K562 (cell line): ENCODE data around the gene TIMM8A. TPM values are rescaled to one million over a fixed set of nuclear protein-coding genes. Genes with fewer than 3 reads are reported as not detected.

ENCODE experiments used
- ATAC-seq: fragments of 200-7000 bp; cut with Tn5 transposase; 3 replicates; pipeline ENCODE4 v1.9.1; 2020; ENCODE audit warnings: moderate library complexity
- BruUV-seq: library from RNA; stranded (reverse); fragments of 400-500 nt; replicated peaks from 2 replicates; lab custom pipeline; 2021; lab: Mats Ljungman, UMichigan
- CTCF ChIA-PET: fragments of 300-600 bp; formaldehyde crosslinking; extraction: SDS; loops from one replicate; lab custom pipeline; 2021; ENCODE audit warnings: low intra/inter-chr PET ratio; lab: Yijun Ruan, JAX
- POLR2A ChIA-PET: fragments of 300-600, 350-650 bp; sonication (Branson Sonifier 250); formaldehyde crosslinking; extraction: SDS; loops from one replicate; lab custom pipeline; 2021; ENCODE audit warnings: antibody characterized with exemption, inconsistent platforms; lab: Yijun Ruan, JAX
- DNase-seq, 4 experiments: peaks; one replicate each; pipeline versions ENCODE4 v3.0.0 to v3.0.0-alpha.2; 2011 to 2018; ENCODE audit warnings: low spot score in 3 of 4, mixed read lengths in 3 of 4; ENCODE audit errors: extremely low read depth in 1 of 4
- FAIRE-seq: peaks from 2 replicates; lab custom pipeline; 2011; peaks lifted over from hg19 to GRCh38; lab: Jason Lieb, UNC
- H2AFZ ChIP-seq: 2 replicates; pipeline ENCODE4 v1.6.0; 2011; ENCODE audit warnings: low read depth, low read length, control low read depth, inconsistent platforms
- H3K27ac ChIP-seq: fragments of 200-600 bp; 3 replicates; pipeline ENCODE4 v1.8.0; 2011; ENCODE audit warnings: low read depth, mild to moderate bottlenecking, control low read depth, inconsistent platforms, low read length, moderate library complexity, mixed read lengths; ENCODE audit errors: extremely low read depth
- H3K27me3 ChIP-seq, 2 experiments: fragments of 300-600 bp in 1 of 2; 2 replicates in 1 of 2; 3 replicates in 1 of 2; pipeline versions ENCODE4 v1.6.0 to v1.8.0; 2011; ENCODE audit warnings: inconsistent platforms in 2 of 2, low read length in 2 of 2, mild to moderate bottlenecking in 1 of 2, mixed read lengths in 1 of 2, moderate library complexity in 1 of 2; ENCODE audit not compliant: control insufficient read depth in 2 of 2, insufficient read depth in 2 of 2
- H3K36me3 ChIP-seq: fragments of 300-600 bp; 3 replicates; pipeline ENCODE4 v1.8.0; 2011; ENCODE audit warnings: mild to moderate bottlenecking, low read length, inconsistent platforms; ENCODE audit not compliant: control insufficient read depth, insufficient read depth
- H3K4me1 ChIP-seq, 2 experiments: fragments of 200-600 bp in 1 of 2; replicated peaks in 1 of 2; 2 replicates in 1 of 2; 3 replicates in 1 of 2; pipeline versions ENCODE4 v1.5.1 to v1.8.0; 2011; ENCODE audit warnings: inconsistent platforms in 2 of 2, low read length in 2 of 2, mild to moderate bottlenecking in 1 of 2, mixed read lengths in 1 of 2, moderate library complexity in 1 of 2; ENCODE audit not compliant: control insufficient read depth in 2 of 2, insufficient read depth in 2 of 2
- H3K4me2 ChIP-seq: 2 replicates; pipeline ENCODE4 v1.6.1; 2011; ENCODE audit warnings: low read length, control low read depth, inconsistent platforms, mixed read lengths; ENCODE audit not compliant: insufficient read depth
- H3K4me3 ChIP-seq: fragments of 200-600 bp; sonication (generic), shearing (Covaris generic); 2 replicates; pipeline ENCODE4 v1.5.1; 2016; ENCODE audit warnings: control low read depth, inconsistent platforms
- H3K79me2 ChIP-seq: fragments of 200-600 bp; 3 replicates; pipeline ENCODE4 v1.8.0; 2011; ENCODE audit warnings: low read length, inconsistent platforms; ENCODE audit not compliant: control insufficient read depth, insufficient read depth
- H3K9ac ChIP-seq, 2 experiments: 2 replicates each; pipeline versions ENCODE4 v1.6.0 to v1.6.1; 2011; ENCODE audit warnings: low read depth in 2 of 2, low read length in 2 of 2, control low read depth in 1 of 2, inconsistent platforms in 1 of 2, mild to moderate bottlenecking in 1 of 2, mixed read lengths in 1 of 2; ENCODE audit not compliant: insufficient read depth in 1 of 2
- H3K9me1 ChIP-seq: one replicate; pipeline ENCODE4 v1.6.0; 2011; ENCODE audit warnings: inconsistent platforms, mild to moderate bottlenecking, low read length, moderate library complexity; ENCODE audit not compliant: control insufficient read depth, insufficient read depth
- H3K9me3 ChIP-seq: replicated peaks from 2 replicates; pipeline ENCODE4 v1.5.1; 2011; ENCODE audit warnings: low read depth, low read length, inconsistent platforms; ENCODE audit not compliant: control insufficient read depth, insufficient read depth
- H4K20me1 ChIP-seq: replicated peaks from 2 replicates; pipeline ENCODE4 v1.6.1; 2011; ENCODE audit warnings: low read length, inconsistent platforms, mixed read lengths; ENCODE audit not compliant: control insufficient read depth, insufficient read depth
- E2F3 ChIP-seq: fragments of 250-450 bp; sonication (Bioruptor Pico); IDR thresholded peaks from 2 replicates; pipeline ENCODE4 v1.4.0; 2020; ENCODE audit warnings: mild to moderate bottlenecking
- LARP7 ChIP-seq: fragments of 450-650 bp; IDR thresholded peaks from 2 replicates; pipeline ENCODE4 v1.6.1; 2016
- NCOA2 ChIP-seq, 2 experiments: fragments of 450-650 bp; IDR thresholded peaks; 2 replicates each; pipeline ENCODE4 v1.6.1; 2018; ENCODE audit warnings: mild to moderate bottlenecking in 2 of 2, moderate library complexity in 1 of 2; ENCODE audit not compliant: partially characterized antibody in 2 of 2
- SMARCA4 ChIP-seq: fragments of 450-650 bp; IDR thresholded peaks from 2 replicates; pipeline ENCODE4 v1.6.1; 2016
- WGBS: fragments of 100-300 bp; shearing (Covaris generic); methylation state at CpG from one replicate; pipeline ENCODE4 v1.1.6; 2016; ENCODE audit warnings: low coverage, mixed read lengths; ENCODE audit not compliant: insufficient coverage; ENCODE audit errors: missing lambda C conversion rate; 5-methylcytosine and 5-hydroxymethylcytosine counted together
- in situ Hi-C: fragments of 300-500 bp; cut with MboI; formaldehyde crosslinking; loops from 4 replicates; pipeline ENCODE4 v1.15.0; 2018; ENCODE audit warnings: inconsistent platforms, mixed read lengths
- intact Hi-C: fragments of 100-400 bp; cut with micrococcal nuclease; formaldehyde crosslinking; loops from 2 replicates; pipeline ENCODE4 v1.14.2; 2022
- polyA plus RNA-seq, 8 experiments: library from polyadenylated mRNA; depleted of rRNA in 4 of 8; stranded (reverse) in 5 of 8; unstranded in 3 of 8; fragments of >200 nt; fragmentation: Nextera tagmentation in 2 of 8; fragmentation: Illumina TruSeq in 1 of 8; extraction: Ambion mirVana in 2 of 8; extraction: Trizol in 1 of 8; gene quantifications; 2 replicates each; pipeline versions ENCODE4 v1.2.1 to v1.2.3, GENCODE V29; 2011 to 2014; ENCODE audit warnings: inconsistent platforms in 1 of 8, missing spikeins in 1 of 8
- total RNA-seq, 7 experiments: library from RNA; depleted of rRNA in 6 of 7; stranded (reverse); fragments of >200 nt in 6 of 7; fragmentation: Illumina TruSeq in 2 of 7; extraction: Trizol in 2 of 7; gene quantifications; 2 replicates each; pipeline versions ENCODE4 v1.2.1 to v1.2.3, GENCODE V29; 2011 to 2021; ENCODE audit warnings: low replicate concordance in 1 of 7
- TF ChIP-seq, protein P1 (sequence below): IDR thresholded peaks from 2 replicates; pipeline ENCODE4 v1.6.1; 2016; ENCODE audit warnings: missing genetic modification characterization, missing compliant biosample characterization
- TF ChIP-seq, protein P2 (sequence below): fragments of 450-650 bp; conservative IDR thresholded peaks from 2 replicates; pipeline ENCODE4 v1.6.1; 2016; ENCODE audit warnings: missing genetic modification characterization, low read depth, mild to moderate bottlenecking, missing compliant biosample characterization, moderate library complexity

Gene TIMM8A
- total and polyA plus RNA-seq, 9 of the 15 experiments (the other 6 are each of a cell fraction or from before 2014, with no cell fraction given) = 10.9 to 132 (median 41.1) TPM

DNA sequence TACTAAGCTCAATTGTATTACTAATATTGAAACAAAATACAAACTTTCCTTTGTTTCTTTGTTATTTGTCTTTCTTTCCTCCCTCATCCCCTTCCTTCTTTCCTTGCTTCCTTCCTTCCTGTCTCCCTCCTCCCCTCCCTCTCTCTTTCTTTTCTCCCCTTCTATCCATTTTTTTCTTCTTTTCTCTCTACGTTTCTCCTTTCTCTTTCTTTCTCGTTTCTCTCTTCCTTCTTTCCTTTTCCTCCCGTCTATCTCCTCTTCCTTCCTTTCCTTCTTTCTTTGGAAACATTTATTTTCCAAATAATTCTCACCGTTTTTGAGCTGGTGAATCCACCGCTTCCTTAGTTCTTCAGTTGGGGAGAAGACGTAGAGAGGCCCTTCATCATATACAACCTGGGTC lies 21.1 kb upstream of the TIMM8A start:
- CTCF ChIA-PET = no interaction called here
- ATAC-seq (no peak), DNase-seq (no peak), FAIRE-seq (no peak)
- H3K27ac ChIP-seq = no peak overlapping the region
- no peak overlapping the region for H3K4me3 ChIP-seq
- H3K4me1 ChIP-seq = no peaks in the 10 kb centered on the region
- POLR2A ChIA-PET = no interaction called here
- in situ Hi-C loops = no loop called here
- H3K79me2 ChIP-seq = no peaks in the 10 kb centered on the region
- H3K4me2 ChIP-seq = no peak overlapping the region
- H3K9ac ChIP-seq = no peak overlapping the region
- intact Hi-C loops = no loop called here
- TF ChIP-seq, protein P1, sequence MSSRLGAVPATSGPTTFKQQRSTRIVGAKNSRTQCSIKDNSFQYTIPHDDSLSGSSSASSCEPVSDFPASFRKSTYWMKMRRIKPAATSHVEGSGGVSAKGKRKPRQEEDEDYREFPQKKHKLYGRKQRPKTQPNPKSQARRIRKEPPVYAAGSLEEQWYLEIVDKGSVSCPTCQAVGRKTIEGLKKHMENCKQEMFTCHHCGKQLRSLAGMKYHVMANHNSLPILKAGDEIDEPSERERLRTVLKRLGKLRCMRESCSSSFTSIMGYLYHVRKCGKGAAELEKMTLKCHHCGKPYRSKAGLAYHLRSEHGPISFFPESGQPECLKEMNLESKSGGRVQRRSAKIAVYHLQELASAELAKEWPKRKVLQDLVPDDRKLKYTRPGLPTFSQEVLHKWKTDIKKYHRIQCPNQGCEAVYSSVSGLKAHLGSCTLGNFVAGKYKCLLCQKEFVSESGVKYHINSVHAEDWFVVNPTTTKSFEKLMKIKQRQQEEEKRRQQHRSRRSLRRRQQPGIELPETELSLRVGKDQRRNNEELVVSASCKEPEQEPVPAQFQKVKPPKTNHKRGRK (tag) = peak; percentile 42; the same call in 1 of the 2 replicates
- TF ChIP-seq E2F3 (CRISPR knock-in tag) = no peak
- TF ChIP-seq LARP7 = no peak
- no peak for TF ChIP-seq NCOA2 (IDR thresholded peaks at IDR 0.05; ENCODE audit: partially characterized antibody in 2 of 2)
- no peak for TF ChIP-seq SMARCA4
- TF ChIP-seq, protein P2, sequence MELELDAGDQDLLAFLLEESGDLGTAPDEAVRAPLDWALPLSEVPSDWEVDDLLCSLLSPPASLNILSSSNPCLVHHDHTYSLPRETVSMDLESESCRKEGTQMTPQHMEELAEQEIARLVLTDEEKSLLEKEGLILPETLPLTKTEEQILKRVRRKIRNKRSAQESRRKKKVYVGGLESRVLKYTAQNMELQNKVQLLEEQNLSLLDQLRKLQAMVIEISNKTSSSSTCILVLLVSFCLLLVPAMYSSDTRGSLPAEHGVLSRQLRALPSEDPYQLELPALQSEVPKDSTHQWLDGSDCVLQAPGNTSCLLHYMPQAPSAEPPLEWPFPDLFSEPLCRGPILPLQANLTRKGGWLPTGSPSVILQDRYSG = no peak
- BruUV-seq = no TSS peak
- 40% methylated on average over 1 of the region's 6 CpGs for WGBS
- no peaks in the 10 kb centered on the region for H4K20me1 ChIP-seq
- no peaks in the 10 kb centered on the region for H3K9me3 ChIP-seq
- peaks cover 57% of the 10 kb centered on the region for H3K36me3 ChIP-seq
- no peaks in the 10 kb centered on the region for H3K27me3 ChIP-seq
- H2AFZ ChIP-seq = no peak overlapping the region
- H3K9me1 ChIP-seq = no peaks in the 10 kb centered on the region
